ENCODE results near the gene PCSK1N.

GRCh38 chrX:48826135-48826875, 9.1 kb downstream of the PCSK1N start, which contains the start of gene ERAS:
- TF ChIP-seq POLR2A (IDR thresholded peaks at IDR 0.05) (no peak), CTCF (IDR thresholded peaks at IDR 0.05) (no peak)

Measured in uterus (tissue), 2 donors.